IMR-90 (cell line): ENCODE measurements around the gene C16orf74. TPM values are rescaled to one million over a fixed set of nuclear protein-coding genes. Genes with fewer than 3 reads are reported as not detected.

Experiments
- ATAC-seq: fragments of 200-7000 bp; cut with Tn5 transposase; 2 replicates; pipeline ENCODE4 v1.9.1; 2020; ENCODE audit warnings: low read depth, mild to moderate bottlenecking, moderate library complexity
- BruUV-seq: library from RNA; stranded (reverse); fragments of 400-500 nt; replicated peaks from 2 replicates; lab custom pipeline; 2021; lab: Mats Ljungman, UMichigan
- CTCF ChIA-PET: fragments of 300-600 bp; formaldehyde crosslinking; extraction: SDS; loops from one replicate; lab custom pipeline; 2021; ENCODE audit warnings: antibody characterized with exemption; lab: Yijun Ruan, JAX
- POLR2A ChIA-PET: fragments of 300-600 bp; sonication (Branson Sonifier 250); formaldehyde crosslinking; loops from one replicate; lab custom pipeline; 2022; ENCODE audit warnings: antibody characterized with exemption; ENCODE audit not compliant: unreplicated experiment; lab: Charles Lee
- DNase-seq: peaks from one replicate; pipeline ENCODE4 v3.0.0; 2013
- H2AFZ ChIP-seq: replicated peaks from 2 replicates; pipeline ENCODE3; 2013; ENCODE audit warnings: low read length, mild to moderate bottlenecking; ENCODE audit not compliant: poor library complexity
- H2AK5ac ChIP-seq: 2 replicates; pipeline ENCODE4 v1.6.1; 2013; ENCODE audit warnings: low read depth, low read length, inconsistent platforms
- H2AK9ac ChIP-seq: replicated peaks from 2 replicates; pipeline ENCODE3; 2013; ENCODE audit warnings: mild to moderate bottlenecking, low read depth, low read length, moderate library complexity; ENCODE audit not compliant: poor library complexity
- H2BK120ac ChIP-seq: 2 replicates; pipeline ENCODE4 v1.6.1; 2013; ENCODE audit warnings: low read depth, low read length, inconsistent platforms
- H2BK15ac ChIP-seq: 3 replicates; pipeline ENCODE4 v1.6.1; 2013; ENCODE audit warnings: low read depth, low read length, inconsistent platforms
- H2BK20ac ChIP-seq: 2 replicates; pipeline ENCODE4 v1.6.1; 2013; ENCODE audit warnings: low read depth, mild to moderate bottlenecking, inconsistent platforms, low read length, moderate library complexity
- H2BK5ac ChIP-seq: 2 replicates; pipeline ENCODE4 v1.6.1; 2013; ENCODE audit warnings: mild to moderate bottlenecking, low read depth, low read length, inconsistent platforms; ENCODE audit not compliant: poor library complexity, severe bottlenecking
- H3K14ac ChIP-seq: replicated peaks from 2 replicates; pipeline ENCODE4 v1.6.1; 2013; ENCODE audit warnings: low read depth, low read length, inconsistent platforms
- H3K18ac ChIP-seq: 2 replicates; pipeline ENCODE4 v1.6.1; 2013; ENCODE audit warnings: low read depth, low read length, control low read depth
- H3K23ac ChIP-seq: 2 replicates; pipeline ENCODE4 v1.6.1; 2013; ENCODE audit warnings: low read depth, low read length, inconsistent platforms
- H3K27ac ChIP-seq: 2 replicates; pipeline ENCODE4 v1.5.1; 2013; ENCODE audit warnings: mild to moderate bottlenecking, control low read depth, low read length; ENCODE audit not compliant: insufficient read depth
- H3K27me3 ChIP-seq: 2 replicates; pipeline ENCODE4 v1.6.1; 2013; ENCODE audit warnings: low read length; ENCODE audit not compliant: control insufficient read depth, insufficient read depth
- H3K36me3 ChIP-seq: 2 replicates; pipeline ENCODE4 v1.6.1; 2013; ENCODE audit warnings: low read length, mixed read lengths; ENCODE audit not compliant: control insufficient read depth, insufficient read depth
- H3K4ac ChIP-seq: 2 replicates; pipeline ENCODE4 v1.6.1; 2013; ENCODE audit warnings: low read depth, low read length, inconsistent platforms
- H3K4me1 ChIP-seq: 2 replicates; pipeline ENCODE4 v1.6.1; 2013; ENCODE audit warnings: low read length, mixed read lengths; ENCODE audit not compliant: control insufficient read depth, insufficient read depth
- H3K4me2 ChIP-seq: 2 replicates; pipeline ENCODE4 v1.6.1; 2013; ENCODE audit warnings: low read depth, mild to moderate bottlenecking, control low read depth, low read length, moderate library complexity
- H3K4me3 ChIP-seq: 2 replicates; pipeline ENCODE4 v1.5.1; 2013; ENCODE audit warnings: low read depth, mild to moderate bottlenecking, control low read depth, low read length, moderate library complexity; ENCODE audit not compliant: insufficient read depth
- H3K56ac ChIP-seq: 2 replicates; pipeline ENCODE4 v1.6.1; 2013; ENCODE audit warnings: low read length, inconsistent platforms; ENCODE audit not compliant: insufficient read depth; ENCODE audit errors: extremely low read depth
- H3K79me1 ChIP-seq, 2 experiments: 2 replicates each; pipeline ENCODE4 v1.6.1; 2013; ENCODE audit warnings: low read length in 2 of 2, inconsistent platforms in 1 of 2, low read depth in 1 of 2
- H3K9ac ChIP-seq: 2 replicates; pipeline ENCODE4 v1.6.1; 2013; ENCODE audit warnings: low read depth, low read length, control low read depth
- H3K9me1 ChIP-seq: 2 replicates; pipeline ENCODE4 v1.6.1; 2013; ENCODE audit warnings: low read length, inconsistent platforms; ENCODE audit not compliant: insufficient read depth
- H3K9me3 ChIP-seq: 2 replicates; pipeline ENCODE4 v1.6.1; 2013; ENCODE audit warnings: low read length; ENCODE audit not compliant: control insufficient read depth, insufficient read depth
- H4K20me1 ChIP-seq: 2 replicates; pipeline ENCODE4 v1.6.1; 2013; ENCODE audit warnings: low read length, inconsistent platforms; ENCODE audit not compliant: insufficient read depth
- H4K5ac ChIP-seq: 2 replicates; pipeline ENCODE4 v1.6.1; 2013; ENCODE audit warnings: mild to moderate bottlenecking, low read depth, low read length, control low read depth
- H4K8ac ChIP-seq, 2 experiments: 2 replicates each; pipeline ENCODE4 v1.6.1; 2013; ENCODE audit warnings: low read depth in 2 of 2, low read length in 2 of 2, control low read depth in 1 of 2, inconsistent platforms in 1 of 2
- H4K91ac ChIP-seq: 2 replicates; pipeline ENCODE4 v1.6.1; 2013; ENCODE audit warnings: low read depth, low read length, inconsistent platforms; ENCODE audit not compliant: insufficient read depth
- BHLHE40 ChIP-seq: fragments of 150-350 bp; IDR thresholded peaks from 2 replicates; pipeline ENCODE4 v1.6.1; 2016; ENCODE audit warnings: mild to moderate bottlenecking, low read depth, low read length
- CEBPB ChIP-seq: IDR thresholded peaks from 2 replicates; pipeline ENCODE4 v1.6.1; 2012; ENCODE audit warnings: low read depth, low read length, improper control_type of control experiment
- CHD1 ChIP-seq: IDR thresholded peaks from 2 replicates; pipeline ENCODE4 v1.6.1; 2012; ENCODE audit warnings: low read depth, low read length, improper control_type of control experiment
- MAFK ChIP-seq: IDR thresholded peaks from 2 replicates; pipeline ENCODE4 v1.6.1; 2012; ENCODE audit warnings: low read depth, low read length, improper control_type of control experiment
- MAZ ChIP-seq: IDR thresholded peaks from 2 replicates; pipeline ENCODE4 v1.6.1; 2012; ENCODE audit warnings: low read depth, mild to moderate bottlenecking, low read length, improper control_type of control experiment, moderate library complexity, borderline replicate concordance
- RAD21 ChIP-seq: IDR thresholded peaks from 2 replicates; pipeline ENCODE4 v1.6.1; 2012; ENCODE audit warnings: low read length, improper control_type of control experiment
- RFX5 ChIP-seq: IDR thresholded peaks from 2 replicates; pipeline ENCODE4 v1.8.0; 2012; ENCODE audit warnings: low read depth, mild to moderate bottlenecking, low read length, moderate library complexity
- USF2 ChIP-seq: fragments of 150-350 bp; IDR thresholded peaks from 2 replicates; pipeline ENCODE4 v1.6.1; 2017; ENCODE audit warnings: mild to moderate bottlenecking, antibody characterized with exemption, low read length, low read depth
- WGBS, 2 experiments: methylation state at CpG; one replicate each; pipeline versions ENCODE4 v1.1.5 to v1.1.7; 2013; ENCODE audit warnings: missing lambda C conversion rate in 2 of 2; ENCODE audit not compliant: insufficient read length in 1 of 2; ENCODE audit errors: extremely low coverage in 2 of 2; 5-methylcytosine and 5-hydroxymethylcytosine counted together
- dilution Hi-C: fragments of 300-500 bp; cut with HindIII; formaldehyde crosslinking; loops from one replicate; pipeline ENCODE4 v1.14.3; 2018; ENCODE audit warnings: low sequenced_read_pairs; ENCODE audit not compliant: unreplicated experiment
- in situ Hi-C: fragments of 300-500 bp; cut with MboI; formaldehyde crosslinking; loops from 3 replicates; pipeline ENCODE4 v1.14.3; 2019; ENCODE audit warnings: low sequenced_read_pairs, inconsistent platforms, mixed read lengths
- intact Hi-C: fragments of 100-400 bp; cut with micrococcal nuclease; formaldehyde crosslinking; loops from 2 replicates; pipeline ENCODE4 v1.10.0; 2022
- polyA plus RNA-seq, 3 experiments: library from polyadenylated mRNA; depleted of rRNA; stranded (reverse); fragments of >200 nt; gene quantifications; 2 replicates each; pipeline ENCODE4 v1.2.3, GENCODE V29; 2012; ENCODE audit warnings: low replicate concordance in 1 of 3
- total RNA-seq: library from RNA; depleted of rRNA; stranded (reverse); fragments of >200 nt; gene quantifications from 2 replicates; pipeline ENCODE4 v1.2.3, GENCODE V29; 2012

Gene C16orf74
- total and polyA plus RNA-seq, 2 of the 4 experiments (the other 2 are of a cell fraction), result 4.5 to 12.2 TPM

- H3K36me3 ChIP-seq, result peaks cover 80% of the 10 kb centered on the region
- CTCF ChIA-PET, result no interaction called here
Measured at GRCh38 chr16:85662976-85663830, 87.7 kb downstream of the C16orf74 start.

More at GRCh38 chr16:85662976-85663830, 87.7 kb downstream of the C16orf74 start:
- 95% methylated on average over 11 of the region's 38 CpGs; no CpG with 5 or more reads in 1 of the 2 experiments for WGBS, 2 experiments
- Histone ChIP-seq H2BK5ac (no peak overlapping the region), H3K4me3 (no peak overlapping the region), H3K27me3 (no peaks in the 10 kb centered on the region), H3K4me2 (no peak overlapping the region), H3K23ac (no peak overlapping the region), H3K18ac (no peak overlapping the region), H2AFZ (no peak overlapping the region), H3K56ac (no peak overlapping the region), H4K20me1 (peaks cover 9% of the 10 kb centered on the region; the same call in 1 of the 2 replicates), H2AK5ac (no peak overlapping the region), H2BK15ac (no peak overlapping the region), H2AK9ac (peak overlapping the region; percentile 19), H3K14ac (no peak overlapping the region), H3K9me1 (peaks cover 3% of the 10 kb centered on the region; the same call in 1 of the 2 replicates), H3K9ac (no peak overlapping the region), H3K9me3 (no peaks in the 10 kb centered on the region), H4K91ac (no peak overlapping the region), H3K4ac (no peak overlapping the region), H3K4me1 (no peaks in the 10 kb centered on the region), H3K27ac (no peak overlapping the region), H2BK120ac (no peak overlapping the region), H2BK20ac (no peak overlapping the region), H4K5ac (no peak overlapping the region), H4K8ac (no peak overlapping the region), H3K79me1 (peaks cover 0 to 12% of the 10 kb centered on the region in 2 experiments; a peak in 1 of 4 replicates)
- intact Hi-C loops, result no loop called here
- DNase-seq (no peak), ATAC-seq (no peak)
- TF ChIP-seq BHLHE40 (no peak), RFX5 (no peak), CHD1 (no peak), CEBPB (no peak), RAD21 (no peak), MAZ (no peak), USF2 (no peak), MAFK (no peak)
- in situ Hi-C loops, result no loop called here
- POLR2A ChIA-PET, result no interaction called here
- no TSS peak for BruUV-seq
- dilution Hi-C loops, result no loop called here
